HL-60 (cell line): Measurements from ENCODE around the gene DYRK1A.

Experiments used
- DNase-seq, 2 experiments: peaks; one replicate each; pipeline ENCODE4 v3.0.0-alpha.2; 2010 to 2020; ENCODE audit warnings: low read depth in 1 of 2, low spot score in 1 of 2
- H3K27ac ChIP-seq: fragments of 250-450 bp; sonication (Bioruptor Pico); replicated peaks from 2 replicates; pipeline ENCODE4 v1.5.1; 2020; ENCODE audit warnings: mild to moderate bottlenecking, moderate library complexity
- H3K27me3 ChIP-seq: fragments of 250-450 bp; sonication (Bioruptor Pico); 2 replicates; pipeline ENCODE4 v1.5.1; 2021; ENCODE audit warnings: mild to moderate bottlenecking, moderate library complexity; ENCODE audit not compliant: insufficient read depth, poor library complexity, severe bottlenecking
- H3K4me3 ChIP-seq: replicated peaks from 2 replicates; pipeline ENCODE4 v1.5.1; 2011; ENCODE audit warnings: mild to moderate bottlenecking, control low read depth, low read length; ENCODE audit not compliant: insufficient read depth
- CTCF ChIP-seq: IDR thresholded peaks from one replicate; pipeline ENCODE4 v1.5.1; 2011; ENCODE audit warnings: low read length, control low read depth, inconsistent platforms; ENCODE audit not compliant: insufficient read depth
- GABPA ChIP-seq: IDR thresholded peaks from 2 replicates; pipeline ENCODE4 v1.6.1; 2012; ENCODE audit warnings: low read depth
- POLR2AphosphoS5 ChIP-seq: IDR thresholded peaks from 2 replicates; pipeline ENCODE4 v1.6.1; 2012; ENCODE audit warnings: low read depth
- SPI1 ChIP-seq: IDR thresholded peaks from 2 replicates; pipeline ENCODE4 v1.6.1; 2012; ENCODE audit warnings: low read depth, mild to moderate bottlenecking, borderline replicate concordance
- TF ChIP-seq, protein P1 (sequence below): IDR thresholded peaks from 2 replicates; pipeline ENCODE4 v1.6.1; 2012; ENCODE audit warnings: low read depth; ENCODE audit not compliant: insufficient replicate concordance

Gene DYRK1A

GRCh38 chr21:37393786-37394185 is 27.2 kb downstream of the DYRK1A start:
- Histone ChIP-seq H3K4me3 (no peak overlapping the region), H3K27me3 (no peaks in the 10 kb centered on the region), H3K27ac (no peak overlapping the region)
- TF ChIP-seq, protein P1, sequence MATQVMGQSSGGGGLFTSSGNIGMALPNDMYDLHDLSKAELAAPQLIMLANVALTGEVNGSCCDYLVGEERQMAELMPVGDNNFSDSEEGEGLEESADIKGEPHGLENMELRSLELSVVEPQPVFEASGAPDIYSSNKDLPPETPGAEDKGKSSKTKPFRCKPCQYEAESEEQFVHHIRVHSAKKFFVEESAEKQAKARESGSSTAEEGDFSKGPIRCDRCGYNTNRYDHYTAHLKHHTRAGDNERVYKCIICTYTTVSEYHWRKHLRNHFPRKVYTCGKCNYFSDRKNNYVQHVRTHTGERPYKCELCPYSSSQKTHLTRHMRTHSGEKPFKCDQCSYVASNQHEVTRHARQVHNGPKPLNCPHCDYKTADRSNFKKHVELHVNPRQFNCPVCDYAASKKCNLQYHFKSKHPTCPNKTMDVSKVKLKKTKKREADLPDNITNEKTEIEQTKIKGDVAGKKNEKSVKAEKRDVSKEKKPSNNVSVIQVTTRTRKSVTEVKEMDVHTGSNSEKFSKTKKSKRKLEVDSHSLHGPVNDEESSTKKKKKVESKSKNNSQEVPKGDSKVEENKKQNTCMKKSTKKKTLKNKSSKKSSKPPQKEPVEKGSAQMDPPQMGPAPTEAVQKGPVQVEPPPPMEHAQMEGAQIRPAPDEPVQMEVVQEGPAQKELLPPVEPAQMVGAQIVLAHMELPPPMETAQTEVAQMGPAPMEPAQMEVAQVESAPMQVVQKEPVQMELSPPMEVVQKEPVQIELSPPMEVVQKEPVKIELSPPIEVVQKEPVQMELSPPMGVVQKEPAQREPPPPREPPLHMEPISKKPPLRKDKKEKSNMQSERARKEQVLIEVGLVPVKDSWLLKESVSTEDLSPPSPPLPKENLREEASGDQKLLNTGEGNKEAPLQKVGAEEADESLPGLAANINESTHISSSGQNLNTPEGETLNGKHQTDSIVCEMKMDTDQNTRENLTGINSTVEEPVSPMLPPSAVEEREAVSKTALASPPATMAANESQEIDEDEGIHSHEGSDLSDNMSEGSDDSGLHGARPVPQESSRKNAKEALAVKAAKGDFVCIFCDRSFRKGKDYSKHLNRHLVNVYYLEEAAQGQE, result no peak
- TF ChIP-seq CTCF (no peak), SPI1 (no peak), GABPA (no peak), POLR2AphosphoS5 (no peak)
- DNase-seq, result no peak

DNA sequence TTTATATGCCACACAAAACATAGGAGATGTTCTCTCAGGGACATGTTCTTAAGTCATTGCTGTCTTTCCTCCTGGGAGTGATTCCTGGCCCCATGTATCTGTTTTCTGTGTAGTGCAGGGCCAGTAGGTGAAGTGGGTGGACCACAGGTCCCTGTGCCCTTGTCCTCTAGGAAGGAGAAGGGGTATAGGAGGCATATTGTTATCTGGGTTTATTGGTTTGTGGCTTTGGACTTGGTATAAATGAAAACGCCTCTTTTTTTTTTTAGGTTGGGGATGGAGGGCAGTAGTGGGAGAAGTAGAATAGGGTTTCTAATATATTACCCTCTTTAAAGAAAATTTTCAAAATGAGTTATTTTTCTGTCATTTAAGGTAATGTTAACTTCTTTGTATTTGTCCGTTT is 29.4 kb downstream of the DYRK1A start:
- TF ChIP-seq POLR2AphosphoS5, result no peak
- TF ChIP-seq, protein P1, result no peak
- no peak for TF ChIP-seq SPI1
- no peak for TF ChIP-seq CTCF
- no peak for TF ChIP-seq GABPA
- no peak for DNase-seq
- Histone ChIP-seq H3K27ac (no peak overlapping the region), H3K4me3 (no peak overlapping the region), H3K27me3 (no peaks in the 10 kb centered on the region)

DNA sequence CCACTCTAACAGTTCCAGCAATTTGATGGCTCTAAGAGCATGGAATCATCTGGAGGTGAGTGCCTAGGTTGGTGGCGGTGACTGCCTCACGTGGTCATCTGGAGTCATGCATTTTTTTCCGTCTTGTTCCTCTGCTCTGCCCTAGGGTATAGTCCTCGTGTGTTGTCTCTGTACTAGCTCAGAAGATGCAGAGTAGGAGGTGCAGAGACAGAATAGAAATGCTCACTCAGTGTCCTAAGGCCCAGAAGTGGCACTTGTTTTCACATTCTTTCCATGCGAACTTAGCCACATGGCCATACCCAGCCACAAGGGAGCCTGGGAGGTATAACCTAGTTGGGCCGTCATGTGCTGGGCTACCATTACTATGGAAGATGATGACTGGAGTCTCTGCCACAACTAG is 30.3 kb downstream of the DYRK1A start:
- no peak for DNase-seq
- Histone ChIP-seq H3K27ac (no peak overlapping the region), H3K27me3 (no peaks in the 10 kb centered on the region), H3K4me3 (no peak overlapping the region)
- TF ChIP-seq, protein P1, result no peak
- TF ChIP-seq SPI1 (no peak), CTCF (no peak), GABPA (no peak), POLR2AphosphoS5 (no peak)
